PC-3 (cell line): ENCODE results near the gene MDGA2. TPM values are rescaled to one million over a fixed set of nuclear protein-coding genes. Genes with fewer than 3 reads are reported as not detected.

Source experiments
- ATAC-seq: fragments of 200-7000 bp; cut with Tn5 transposase; 2 replicates; pipeline ENCODE4 v1.9.1; 2020; ENCODE audit warnings: mild to moderate bottlenecking, moderate library complexity
- BruUV-seq: library from RNA; stranded (reverse); fragments of 400-500 nt; replicated peaks from 2 replicates; lab custom pipeline; 2021; lab: Mats Ljungman, UMichigan
- CTCF ChIA-PET: fragments of 300-600 bp; sonication (Branson Sonifier 250); formaldehyde crosslinking; loops from one replicate; lab custom pipeline; 2022; ENCODE audit warnings: antibody characterized with exemption; lab: Charles Lee
- POLR2A ChIA-PET: fragments of 300-600 bp; sonication (Branson Sonifier 250); formaldehyde crosslinking; loops from one replicate; lab custom pipeline; 2022; ENCODE audit warnings: antibody characterized with exemption; ENCODE audit not compliant: unreplicated experiment; lab: Charles Lee
- DNase-seq: peaks from one replicate; pipeline ENCODE4 v3.0.0-alpha.2; 2015
- H2AFZ ChIP-seq: fragments of 300-600 bp; sonication (generic); 2 replicates; pipeline ENCODE4 v1.6.0; 2016; ENCODE audit warnings: antibody characterized with exemption, low read length
- H3F3A ChIP-seq: fragments of 300-600 bp; sonication (generic); one replicate; pipeline ENCODE4 v1.6.0; 2017; ENCODE audit warnings: antibody characterized with exemption, low read length, control low read depth, mild to moderate bottlenecking; ENCODE audit not compliant: unreplicated experiment
- H3K27ac ChIP-seq: fragments of 300-600 bp; sonication (generic); 2 replicates; pipeline ENCODE4 v1.5.1; 2016; ENCODE audit warnings: mild to moderate bottlenecking, low read length
- H3K27me3 ChIP-seq: fragments of 300-600 bp; sonication (generic); 2 replicates; pipeline ENCODE4 v1.6.1; 2016; ENCODE audit warnings: low read length, mixed read lengths
- H3K36me3 ChIP-seq: fragments of 300-600 bp; sonication (generic); 2 replicates; pipeline ENCODE4 v1.6.1; 2016; ENCODE audit warnings: low read depth, mixed run types, low read length, mixed read lengths
- H3K4me1 ChIP-seq: fragments of 300-600 bp; sonication (generic); 2 replicates; pipeline ENCODE4 v1.5.1; 2016; ENCODE audit warnings: low read length; ENCODE audit not compliant: insufficient read depth
- H3K4me2 ChIP-seq: fragments of 300-600 bp; sonication (generic); 2 replicates; pipeline ENCODE4 v1.6.0; 2016; ENCODE audit warnings: low read length
- H3K4me3 ChIP-seq: fragments of 300-600 bp; sonication (generic); 2 replicates; pipeline ENCODE4 v1.5.1; 2016; ENCODE audit warnings: mild to moderate bottlenecking, low read length, mixed read lengths
- H3K79me2 ChIP-seq: fragments of 300-600 bp; sonication (generic); 2 replicates; pipeline ENCODE4 v1.6.1; 2017; ENCODE audit warnings: low read length, mixed read lengths
- H3K9ac ChIP-seq: fragments of 300-600 bp; sonication (generic); 2 replicates; pipeline ENCODE4 v1.6.0; 2016; ENCODE audit warnings: mild to moderate bottlenecking, low read length
- H3K9me2 ChIP-seq: fragments of 300-600 bp; sonication (generic); replicated peaks from 2 replicates; pipeline ENCODE4 v1.6.1; 2016; ENCODE audit warnings: mixed run types, low read length, mixed read lengths
- H3K9me3 ChIP-seq: fragments of 300-600 bp; sonication (generic); 2 replicates; pipeline ENCODE4 v1.6.1; 2016; ENCODE audit warnings: low read length, mixed read lengths
- H4K20me1 ChIP-seq: fragments of 300-600 bp; sonication (generic); 2 replicates; pipeline ENCODE4 v1.6.1; 2016; ENCODE audit warnings: low read length, mixed read lengths
- EZH2 ChIP-seq: fragments of 300-600 bp; sonication (generic); IDR thresholded peaks from one replicate; pipeline ENCODE4 v1.6.1; 2017; ENCODE audit warnings: antibody characterized with exemption, mild to moderate bottlenecking, low read length; ENCODE audit not compliant: unreplicated experiment
- EZH2phosphoT487 ChIP-seq: fragments of 300-600 bp; sonication (generic); IDR thresholded peaks from 2 replicates; pipeline ENCODE4 v1.6.1; 2018; ENCODE audit warnings: mild to moderate bottlenecking, antibody characterized with exemption, low read length, borderline replicate concordance
- intact Hi-C: fragments of 100-400 bp; cut with micrococcal nuclease; formaldehyde crosslinking; loops from 2 replicates; pipeline ENCODE4 v1.9.0; 2023
- total RNA-seq: library from RNA; depleted of rRNA; stranded (reverse); fragments of >200 nt; gene quantifications from 2 replicates; pipeline ENCODE4 v1.2.3, GENCODE V29; 2014
- TF ChIP-seq, protein P1 (sequence below): fragments of 300-600 bp; sonication (generic); conservative IDR thresholded peaks from 2 replicates; pipeline ENCODE4 v1.5.1; 2017; ENCODE audit warnings: antibody characterized with exemption, low read depth, mild to moderate bottlenecking, low read length

MDGA2 gene
- total RNA-seq, 1 experiment from 2014 or later = 0.04 TPM

GRCh38 chr14:47541662-47542061 lies 133.7 kb downstream of the MDGA2 start:
- no peaks in the 10 kb centered on the region for H3K9me3 ChIP-seq
- ChIA-PET POLR2A (no interaction called here), CTCF (no interaction called here)
- H3K36me3 ChIP-seq = no peaks in the 10 kb centered on the region
- BruUV-seq = no TSS peak
- no peak for DNase-seq
- no peak overlapping the region for H3K9ac ChIP-seq
- H4K20me1 ChIP-seq = no peaks in the 10 kb centered on the region
- intact Hi-C loops = no loop called here
- H3K79me2 ChIP-seq = no peaks in the 10 kb centered on the region
- no peak overlapping the region for H3K4me2 ChIP-seq
- H2AFZ ChIP-seq = no peak overlapping the region
- H3K9me2 ChIP-seq = no peaks in the 10 kb centered on the region
- no peaks in the 10 kb centered on the region for H3K27me3 ChIP-seq
- peak; percentile 50; the same call in 1 of the 2 replicates for ATAC-seq
- TF ChIP-seq, protein P1, sequence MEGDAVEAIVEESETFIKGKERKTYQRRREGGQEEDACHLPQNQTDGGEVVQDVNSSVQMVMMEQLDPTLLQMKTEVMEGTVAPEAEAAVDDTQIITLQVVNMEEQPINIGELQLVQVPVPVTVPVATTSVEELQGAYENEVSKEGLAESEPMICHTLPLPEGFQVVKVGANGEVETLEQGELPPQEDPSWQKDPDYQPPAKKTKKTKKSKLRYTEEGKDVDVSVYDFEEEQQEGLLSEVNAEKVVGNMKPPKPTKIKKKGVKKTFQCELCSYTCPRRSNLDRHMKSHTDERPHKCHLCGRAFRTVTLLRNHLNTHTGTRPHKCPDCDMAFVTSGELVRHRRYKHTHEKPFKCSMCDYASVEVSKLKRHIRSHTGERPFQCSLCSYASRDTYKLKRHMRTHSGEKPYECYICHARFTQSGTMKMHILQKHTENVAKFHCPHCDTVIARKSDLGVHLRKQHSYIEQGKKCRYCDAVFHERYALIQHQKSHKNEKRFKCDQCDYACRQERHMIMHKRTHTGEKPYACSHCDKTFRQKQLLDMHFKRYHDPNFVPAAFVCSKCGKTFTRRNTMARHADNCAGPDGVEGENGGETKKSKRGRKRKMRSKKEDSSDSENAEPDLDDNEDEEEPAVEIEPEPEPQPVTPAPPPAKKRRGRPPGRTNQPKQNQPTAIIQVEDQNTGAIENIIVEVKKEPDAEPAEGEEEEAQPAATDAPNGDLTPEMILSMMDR = no peak
- TF ChIP-seq EZH2phosphoT487 (no peak), EZH2 (no peak)
- H3K27ac ChIP-seq = no peak overlapping the region
- no peaks in the 10 kb centered on the region for H3F3A ChIP-seq
- H3K4me1 ChIP-seq = no peaks in the 10 kb centered on the region
- H3K4me3 ChIP-seq = no peak overlapping the region

DNA sequence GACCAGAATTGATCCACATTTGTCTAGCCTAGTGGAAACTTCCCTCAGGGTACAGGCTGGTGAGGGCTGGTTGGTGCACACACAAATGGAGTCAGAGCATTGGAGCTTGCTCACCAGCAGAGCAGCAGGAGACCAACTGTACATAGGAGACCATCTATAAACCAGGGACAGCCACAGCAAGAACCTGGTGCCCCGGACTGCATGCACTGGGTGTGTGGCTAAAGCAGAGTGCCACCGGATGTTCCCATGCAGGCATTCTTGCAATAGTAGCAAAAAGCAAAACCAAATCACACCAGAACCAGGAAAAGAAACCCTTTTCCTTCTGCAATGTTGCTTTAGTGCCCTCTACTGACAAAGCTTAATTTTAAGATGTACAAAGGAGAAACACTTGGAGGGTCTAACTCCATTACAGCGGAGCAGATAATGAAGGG lies 136.4 kb downstream of the MDGA2 start:
- CTCF ChIA-PET = no interaction called here
- POLR2A ChIA-PET = no interaction called here

GRCh38 chr14:47536341-47536740 lies 139.1 kb downstream of the MDGA2 start:
- H3K4me2 ChIP-seq = no peak overlapping the region
- ATAC-seq (no peak), DNase-seq (no peak)
- intact Hi-C loops = no loop called here
- H3K9me2 ChIP-seq = no peaks in the 10 kb centered on the region
- H2AFZ ChIP-seq = no peak overlapping the region
- H3K4me3 ChIP-seq = no peak overlapping the region
- no peaks in the 10 kb centered on the region for H3K79me2 ChIP-seq
- no peak overlapping the region for H3K9ac ChIP-seq
- no peaks in the 10 kb centered on the region for H3F3A ChIP-seq
- no peak overlapping the region for H3K27ac ChIP-seq
- CTCF ChIA-PET = no interaction called here
- no peaks in the 10 kb centered on the region for H4K20me1 ChIP-seq
- TF ChIP-seq EZH2phosphoT487 = no peak
- TF ChIP-seq, protein P1 = no peak
- TF ChIP-seq EZH2 = no peak
- POLR2A ChIA-PET = no interaction called here
- no peaks in the 10 kb centered on the region for H3K36me3 ChIP-seq
- H3K9me3 ChIP-seq = no peaks in the 10 kb centered on the region
- H3K4me1 ChIP-seq = no peaks in the 10 kb centered on the region
- no TSS peak for BruUV-seq
- H3K27me3 ChIP-seq = no peaks in the 10 kb centered on the region

More for the DNA sequence above, 136.4 kb downstream of the MDGA2 start:
- H3K9ac ChIP-seq = no peak overlapping the region
- no peaks in the 10 kb centered on the region for H3K27me3 ChIP-seq
- no peaks in the 10 kb centered on the region for H3K79me2 ChIP-seq
- no TSS peak for BruUV-seq
- H3K9me3 ChIP-seq = no peaks in the 10 kb centered on the region
- no peaks in the 10 kb centered on the region for H4K20me1 ChIP-seq
- peak; percentile 43 for DNase-seq
- no peaks in the 10 kb centered on the region for H3K4me1 ChIP-seq
- intact Hi-C loops = no loop called here
- no peak overlapping the region for H3K27ac ChIP-seq
- peak overlapping the region; percentile 38 for H3K4me2 ChIP-seq
- H3K4me3 ChIP-seq = no peak overlapping the region
- H3K36me3 ChIP-seq = no peaks in the 10 kb centered on the region
- ATAC-seq = peak; percentile 42; the same call in 1 of the 2 replicates
- no peaks in the 10 kb centered on the region for H3F3A ChIP-seq
- no peak for TF ChIP-seq EZH2phosphoT487
- TF ChIP-seq, protein P1 = peak; percentile 65
- no peak overlapping the region for H2AFZ ChIP-seq
- H3K9me2 ChIP-seq = no peaks in the 10 kb centered on the region
